ENCODE results near the gene MAGI2. TPM values are rescaled to one million over a fixed set of nuclear protein-coding genes. Genes with fewer than 3 reads are reported as not detected.

MAGI2 gene
- polyA plus RNA-seq, 3 donors = 0.03 to 0.11 TPM; not detected in 1

DNA sequence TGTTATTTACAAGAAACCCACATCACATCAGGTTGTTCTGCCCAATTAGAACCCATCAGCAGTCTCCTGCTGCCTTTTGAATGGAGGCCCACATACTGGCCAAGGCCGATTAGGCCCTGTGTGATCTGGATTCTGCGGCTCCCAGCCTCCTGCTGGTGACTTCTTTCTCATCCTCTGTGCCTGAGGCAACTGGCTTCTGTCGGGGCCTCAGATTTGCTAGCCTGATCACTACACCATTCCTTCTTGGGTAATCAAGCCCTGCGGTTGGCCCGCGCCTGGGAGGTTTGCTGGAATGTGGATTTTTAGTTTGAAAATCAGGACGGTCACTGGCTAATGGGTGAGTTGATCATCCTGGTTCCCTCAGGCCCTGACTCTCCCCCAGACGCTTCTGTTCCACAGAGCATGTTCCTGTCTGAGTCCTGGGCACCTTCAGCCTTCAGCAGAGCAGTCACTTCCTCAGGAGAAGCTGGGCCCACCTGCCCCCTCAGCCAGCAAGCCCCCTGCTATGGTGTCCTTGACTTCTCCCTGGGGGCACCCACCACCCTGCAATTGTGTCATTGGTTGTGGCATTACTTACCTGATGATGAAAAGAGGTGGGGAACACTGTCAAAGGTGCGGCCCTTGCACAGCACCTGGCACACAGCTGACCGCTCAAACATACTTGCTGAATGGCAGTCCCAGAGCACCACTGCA is 1447.3 kb downstream of the MAGI2 start:
- Histone ChIP-seq H3K9ac (ENCODE audit: insufficient read depth, low read length, poor library complexity, severe bottlenecking) (no peak overlapping the region), H3K4me2 (replicated peaks; ENCODE audit: extremely low read depth, low read length, poor library complexity, severe bottlenecking) (no peak overlapping the region), H3K79me2 (ENCODE audit: insufficient read depth, low read length) (no peaks in the 10 kb centered on the region), H3K36me3 (replicated peaks in 1 of 2; ENCODE audit: control insufficient read depth in 1 of 2, insufficient read depth in 2 of 2, low read length in 2 of 2) (no peaks in the 10 kb centered on the region), H4K20me1 (ENCODE audit: insufficient read depth, low read length) (no peaks in the 10 kb centered on the region), H3K27ac (ENCODE audit: low read depth in 1 of 2, low read length in 2 of 2) (no peak overlapping the region), H3K9me3 (replicated peaks in 1 of 2; ENCODE audit: control insufficient read depth in 1 of 2, insufficient read depth in 1 of 2, low read length in 2 of 2) (peaks cover 0 to 5% of the 10 kb centered on the region in 2 donors), H3K4me1 (ENCODE audit: control insufficient read depth in 1 of 2, insufficient read depth in 2 of 2, low read length in 2 of 2) (no peaks in the 10 kb centered on the region), H2AFZ (ENCODE audit: insufficient read depth, low read depth, low read length, poor library complexity, severe bottlenecking) (no peak overlapping the region), H3K4me3 (replicated peaks in 1 of 3; ENCODE audit: low read depth in 2 of 3, low read length in 3 of 3) (no peak overlapping the region), H3K27me3 (ENCODE audit: control insufficient read depth in 2 of 2, insufficient read depth in 2 of 2, low read length in 2 of 2) (no peaks in the 10 kb centered on the region)
- WGBS (ENCODE audit: insufficient coverage) = 97% methylated on average over 4 of the region's 10 CpGs
- Mint-ChIP-seq H3K4me1 (no peaks in the 10 kb centered on the region), H3K27ac (no peak overlapping the region), H3K9me3 (peaks cover 0 to 13% (median 6%) of the 10 kb centered on the region in 7 donors), H3K4me3 (no peak overlapping the region), H3K36me3 (no peaks in the 10 kb centered on the region), H3K27me3 (ENCODE audit: low read depth in 3 of 3) (peaks cover 0 to 3% (median 0%) of the 10 kb centered on the region in 3 donors)
- TF ChIP-seq CTCF (IDR thresholded peaks at IDR 0.05) = no peak
- no peak for DNase-seq
- intact Hi-C loops (cut with micrococcal nuclease) = no loop called here

DNA sequence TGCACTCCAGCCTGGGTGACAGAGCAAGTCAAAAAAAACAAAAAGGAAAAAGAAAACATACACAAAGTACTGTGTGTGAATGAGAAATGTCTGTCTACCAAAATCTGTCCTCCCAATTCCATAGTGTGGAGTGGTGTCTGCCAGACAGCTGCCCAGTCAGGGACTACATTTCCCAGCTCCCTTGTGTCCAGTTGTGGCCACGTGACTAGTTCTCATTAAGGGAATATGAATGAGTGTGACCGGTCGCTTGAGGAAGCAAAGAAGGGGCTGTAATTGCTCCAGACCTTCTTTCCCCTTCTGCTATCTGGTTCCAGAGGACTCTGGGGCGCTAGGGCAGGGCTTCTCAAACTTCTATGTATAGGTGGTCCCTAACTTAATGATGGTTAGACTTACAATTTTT is 1450.8 kb downstream of the MAGI2 start:
- H3K27ac ChIP-seq (ENCODE audit: low read depth in 1 of 2, low read length in 2 of 2) = no peak overlapping the region
- no peaks in the 10 kb centered on the region for H3K36me3 Mint-ChIP-seq
- no peak overlapping the region for H3K4me2 ChIP-seq (replicated peaks; ENCODE audit: extremely low read depth, low read length, poor library complexity, severe bottlenecking)
- no peaks in the 10 kb centered on the region for H3K27me3 ChIP-seq (ENCODE audit: control insufficient read depth in 2 of 2, insufficient read depth in 2 of 2, low read length in 2 of 2)
- no peaks in the 10 kb centered on the region for H3K36me3 ChIP-seq (replicated peaks in 1 of 2; ENCODE audit: control insufficient read depth in 1 of 2, insufficient read depth in 2 of 2, low read length in 2 of 2)
- H3K4me1 Mint-ChIP-seq = no peaks in the 10 kb centered on the region
- peaks cover 0 to 5% of the 10 kb centered on the region in 2 donors for H3K9me3 ChIP-seq (replicated peaks in 1 of 2; ENCODE audit: control insufficient read depth in 1 of 2, insufficient read depth in 1 of 2, low read length in 2 of 2)
- DNase-seq = no peak
- no peaks in the 10 kb centered on the region for H3K79me2 ChIP-seq (ENCODE audit: insufficient read depth, low read length)
- no peaks in the 10 kb centered on the region for H3K4me1 ChIP-seq (ENCODE audit: control insufficient read depth in 1 of 2, insufficient read depth in 2 of 2, low read length in 2 of 2)
- no peak overlapping the region for H2AFZ ChIP-seq (ENCODE audit: insufficient read depth, low read depth, low read length, poor library complexity, severe bottlenecking)
- H3K27ac Mint-ChIP-seq = no peak overlapping the region
- H3K4me3 ChIP-seq (replicated peaks in 1 of 3; ENCODE audit: low read depth in 2 of 3, low read length in 3 of 3) = no peak overlapping the region
- H3K27me3 Mint-ChIP-seq (ENCODE audit: low read depth in 3 of 3) = peaks cover 0 to 2% (median 0%) of the 10 kb centered on the region in 3 donors
- no peaks in the 10 kb centered on the region for H4K20me1 ChIP-seq (ENCODE audit: insufficient read depth, low read length)
- no CpG with 5 or more reads among the region's 4 CpGs for WGBS (ENCODE audit: insufficient coverage)
- H3K4me3 Mint-ChIP-seq = no peak overlapping the region
- H3K9ac ChIP-seq (ENCODE audit: insufficient read depth, low read length, poor library complexity, severe bottlenecking) = no peak overlapping the region
- no peak for TF ChIP-seq CTCF (IDR thresholded peaks at IDR 0.05)
- intact Hi-C loops (cut with micrococcal nuclease) = no loop called here
- peaks cover 0 to 21% (median 3%) of the 10 kb centered on the region in 7 donors for H3K9me3 Mint-ChIP-seq

Measured in CD14-positive monocyte (primary cell).